ENCODE measurements around the gene REN. TPM values are rescaled to one million over a fixed set of nuclear protein-coding genes. Genes with fewer than 3 reads are reported as not detected.

Gene REN
- total and polyA plus RNA-seq, 2 of the 8 experiments (the other 6 are each of a cell fraction or from before 2014, with no cell fraction given) = 0.05 TPM; not detected in 1

DNA sequence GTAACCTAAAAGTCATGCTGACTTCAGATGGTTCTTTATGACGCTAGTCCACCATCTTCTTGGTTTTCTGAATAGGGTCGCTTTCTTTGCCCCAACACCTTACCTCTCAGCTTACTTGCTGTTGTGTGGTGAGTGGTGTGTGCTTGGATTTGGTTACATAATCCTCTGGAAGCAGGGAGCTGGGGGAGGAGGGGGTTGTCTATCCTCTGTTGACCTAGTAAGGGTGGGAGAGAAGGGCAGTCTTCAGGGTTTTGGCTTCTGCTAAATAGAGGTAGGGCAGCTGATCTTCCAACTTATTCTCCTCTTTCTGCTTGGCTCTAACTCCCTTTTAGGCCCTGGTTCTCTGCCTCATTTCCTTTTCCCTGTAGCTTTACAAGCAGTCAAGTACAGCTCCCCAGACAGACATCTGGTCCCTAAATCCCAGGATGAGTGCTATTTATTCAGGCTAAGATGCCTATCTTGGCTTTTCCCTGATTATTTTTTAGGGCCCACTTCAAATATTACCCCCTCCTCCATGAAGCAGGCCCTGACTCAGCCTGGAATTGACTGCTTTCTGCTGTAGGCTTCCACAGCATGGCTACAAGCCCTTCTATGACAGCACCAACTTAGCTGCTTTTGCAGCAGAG lies 6.4 kb upstream of the REN start (continued):
- TF ChIP-seq RAD21 (IDR thresholded peaks at IDR 0.05 in 1 of 2, conservative IDR thresholded peaks at IDR 0.05 in 1 of 2; ENCODE audit: low read depth in 2 of 2, low read length in 2 of 2) (no peak), KDM5A (IDR thresholded peaks at IDR 0.05; ENCODE audit: low read length) (no peak)
